ENCODE results near the gene VDAC1. TPM values are rescaled to one million over a fixed set of nuclear protein-coding genes. Genes with fewer than 3 reads are reported as not detected.

Gene VDAC1
- total and polyA plus RNA-seq, 2 donors from 2014 or later = 148 to 285 TPM

GRCh38 chr5:133980652-133981051, 24.1 kb downstream of the VDAC1 start:
- H3K9ac ChIP-seq (ENCODE audit: low read length in 3 of 3) = no peak overlapping the region
- peaks cover 3 to 25% (median 11%) of the 10 kb centered on the region in 3 donors for H3K36me3 ChIP-seq (ENCODE audit: control insufficient read depth in 2 of 3, insufficient read depth in 3 of 3, low read length in 3 of 3)
- no peaks in the 10 kb centered on the region for H3K27me3 ChIP-seq (ENCODE audit: control insufficient read depth, insufficient read depth, low read length)
- H3K4me3 ChIP-seq (ENCODE audit: low read length in 3 of 3) = no peak overlapping the region
- DNase-seq (no peak), FAIRE-seq (no peak)
- intact Hi-C loops (cut with DNase I) = no loop called here
- H3K4me1 ChIP-seq (ENCODE audit: control insufficient read depth in 2 of 3, insufficient read depth in 2 of 3, low read depth in 1 of 3, low read length in 3 of 3) = peaks cover 0 to 8% (median 0%) of the 10 kb centered on the region in 3 donors
- H3K27ac ChIP-seq (ENCODE audit: low read depth in 2 of 2, low read length in 2 of 2) = no peak overlapping the region
- TF ChIP-seq, protein P1, sequence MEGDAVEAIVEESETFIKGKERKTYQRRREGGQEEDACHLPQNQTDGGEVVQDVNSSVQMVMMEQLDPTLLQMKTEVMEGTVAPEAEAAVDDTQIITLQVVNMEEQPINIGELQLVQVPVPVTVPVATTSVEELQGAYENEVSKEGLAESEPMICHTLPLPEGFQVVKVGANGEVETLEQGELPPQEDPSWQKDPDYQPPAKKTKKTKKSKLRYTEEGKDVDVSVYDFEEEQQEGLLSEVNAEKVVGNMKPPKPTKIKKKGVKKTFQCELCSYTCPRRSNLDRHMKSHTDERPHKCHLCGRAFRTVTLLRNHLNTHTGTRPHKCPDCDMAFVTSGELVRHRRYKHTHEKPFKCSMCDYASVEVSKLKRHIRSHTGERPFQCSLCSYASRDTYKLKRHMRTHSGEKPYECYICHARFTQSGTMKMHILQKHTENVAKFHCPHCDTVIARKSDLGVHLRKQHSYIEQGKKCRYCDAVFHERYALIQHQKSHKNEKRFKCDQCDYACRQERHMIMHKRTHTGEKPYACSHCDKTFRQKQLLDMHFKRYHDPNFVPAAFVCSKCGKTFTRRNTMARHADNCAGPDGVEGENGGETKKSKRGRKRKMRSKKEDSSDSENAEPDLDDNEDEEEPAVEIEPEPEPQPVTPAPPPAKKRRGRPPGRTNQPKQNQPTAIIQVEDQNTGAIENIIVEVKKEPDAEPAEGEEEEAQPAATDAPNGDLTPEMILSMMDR (IDR thresholded peaks at IDR 0.05; ENCODE audit: borderline replicate concordance, extremely low read depth, insufficient read depth) = no peak
- no peaks in the 10 kb centered on the region for H3K9me3 ChIP-seq (ENCODE audit: control insufficient read depth in 2 of 3, insufficient read depth in 1 of 3, low read length in 3 of 3)

DNA sequence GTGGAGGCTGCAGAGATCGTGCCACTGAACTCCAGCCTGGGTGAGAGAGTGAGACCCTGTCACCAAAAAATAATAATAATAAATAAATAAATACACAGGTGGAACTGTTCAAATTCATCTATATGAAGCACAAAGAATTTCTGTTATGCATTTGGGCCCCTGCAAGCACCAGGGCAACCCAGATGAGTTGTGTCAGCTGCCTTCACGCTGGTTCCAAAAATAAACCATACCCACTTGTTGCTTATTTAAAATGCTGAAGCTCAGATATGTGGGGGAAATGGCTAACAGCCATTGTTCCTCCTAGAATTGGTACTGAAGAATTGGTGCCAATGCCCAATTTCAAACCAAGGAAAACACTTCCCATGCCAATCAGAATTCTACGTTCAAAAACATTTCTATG, 25.8 kb downstream of the VDAC1 start:
- H3K27ac ChIP-seq (ENCODE audit: low read depth in 2 of 2, low read length in 2 of 2) = no peak overlapping the region
- no peaks in the 10 kb centered on the region for H3K27me3 ChIP-seq (ENCODE audit: control insufficient read depth, insufficient read depth, low read length)
- FAIRE-seq (no peak), DNase-seq (no peak)
- H3K4me1 ChIP-seq (ENCODE audit: control insufficient read depth in 2 of 3, insufficient read depth in 2 of 3, low read depth in 1 of 3, low read length in 3 of 3) = peaks cover 0 to 8% (median 0%) of the 10 kb centered on the region in 3 donors
- TF ChIP-seq, protein P1 (IDR thresholded peaks at IDR 0.05; ENCODE audit: borderline replicate concordance, extremely low read depth, insufficient read depth) = no peak
- no peaks in the 10 kb centered on the region for H3K9me3 ChIP-seq (ENCODE audit: control insufficient read depth in 2 of 3, insufficient read depth in 1 of 3, low read length in 3 of 3)
- no peak overlapping the region for H3K4me3 ChIP-seq (ENCODE audit: low read length in 3 of 3)
- intact Hi-C loops (cut with DNase I) = no loop called here
- H3K36me3 ChIP-seq (ENCODE audit: control insufficient read depth in 2 of 3, insufficient read depth in 3 of 3, low read length in 3 of 3) = peaks cover 3 to 36% (median 20%) of the 10 kb centered on the region in 3 donors
- no peak overlapping the region for H3K9ac ChIP-seq (ENCODE audit: low read length in 3 of 3)

DNA sequence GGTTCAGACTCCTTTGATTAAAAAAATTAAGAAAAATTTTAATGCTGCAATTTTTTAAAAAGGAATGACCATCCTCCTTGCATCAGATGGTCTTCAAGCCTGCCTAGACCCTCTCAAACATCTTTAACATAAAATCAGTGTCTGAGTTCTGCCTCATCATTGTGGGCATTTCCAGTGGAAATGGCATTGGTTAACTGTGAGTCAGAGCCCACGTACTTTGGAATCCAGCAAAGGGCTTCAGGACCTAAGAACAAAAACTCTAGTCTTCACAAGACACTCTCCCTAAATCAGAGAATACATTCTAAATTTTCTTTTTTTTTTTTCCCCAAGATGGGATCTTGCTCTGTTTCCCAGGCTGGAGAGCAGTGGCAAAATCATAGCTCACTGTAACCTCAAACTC, 26.9 kb downstream of the VDAC1 start:
- peaks cover 2 to 38% (median 17%) of the 10 kb centered on the region in 3 donors for H3K36me3 ChIP-seq (ENCODE audit: control insufficient read depth in 2 of 3, insufficient read depth in 3 of 3, low read length in 3 of 3)
- FAIRE-seq = no peak
- no peaks in the 10 kb centered on the region for H3K9me3 ChIP-seq (ENCODE audit: control insufficient read depth in 2 of 3, insufficient read depth in 1 of 3, low read length in 3 of 3)
- H3K27me3 ChIP-seq (ENCODE audit: control insufficient read depth, insufficient read depth, low read length) = no peaks in the 10 kb centered on the region
- DNase-seq = no peak
- peaks cover 0 to 8% (median 0%) of the 10 kb centered on the region in 3 donors for H3K4me1 ChIP-seq (ENCODE audit: control insufficient read depth in 2 of 3, insufficient read depth in 2 of 3, low read depth in 1 of 3, low read length in 3 of 3)
- intact Hi-C loops (cut with DNase I) = no loop called here
- H3K9ac ChIP-seq (ENCODE audit: low read length in 3 of 3) = no peak overlapping the region
- TF ChIP-seq, protein P1 (IDR thresholded peaks at IDR 0.05; ENCODE audit: borderline replicate concordance, extremely low read depth, insufficient read depth) = no peak
- H3K27ac ChIP-seq (ENCODE audit: low read depth in 2 of 2, low read length in 2 of 2) = no peak overlapping the region
- H3K4me3 ChIP-seq (ENCODE audit: low read length in 3 of 3) = no peak overlapping the region
